Stimulated activated CD4-positive, alpha-beta T cell treated with anti-CD3 and anti-CD28 coated beads, Interleukin-2, amount 100 ng/mL, for 24 hours (primary cell): ENCODE measurements around the gene NBPF1.
A peak's percentile ranks its signal among the peaks of the same experiment; 100 is the strongest.
"Not testable (repeated sequence)": the region's sequence is repeated elsewhere in the genome, so short reads cannot be mapped to it uniquely, and the experiment has no call there.

Source experiments
- DNase-seq, 2 donors: peaks; one replicate each; pipeline ENCODE4 v3.0.0-alpha.2; 2020

The NBPF1 gene

GRCh38 chr1:16621681-16622315 lies 8.4 kb upstream of the NBPF1 start:
- not testable (repeated sequence) for DNase-seq

GRCh38 chr1:16621300-16621658 lies 7.9 kb upstream of the NBPF1 start:
- DNase-seq, result no peak

- DNase-seq, result peak in 1 of 2 donors; percentile 16
Measured at GRCh38 chr1:16619803-16620501, 6.6 kb upstream of the NBPF1 start.

- DNase-seq, result peak in 1 of 2 donors; percentile 19
Measured at GRCh38 chr1:16618719-16619118, 5.4 kb upstream of the NBPF1 start.

- DNase-seq, result peak in 1 of 2 donors; percentile 17
Measured at GRCh38 chr1:16617778-16618580, 4.6 kb upstream of the NBPF1 start.

GRCh38 chr1:16617114-16617631 lies 3.8 kb upstream of the NBPF1 start:
- peak in 1 of 2 donors; percentile 17 for DNase-seq

GRCh38 chr1:16615253-16616252 lies 2.2 kb upstream of the NBPF1 start:
- peak in 1 of 2 donors; percentile 17 for DNase-seq

GRCh38 chr1:16614361-16615252 lies 1.2 kb upstream of the NBPF1 start:
- peak in 1 of 2 donors; percentile 18 for DNase-seq

GRCh38 chr1:16612332-16613172 lies 812 bp downstream of the NBPF1 start:
- peak; percentile 38 to 54 for DNase-seq

- peak in 1 of 2 donors; percentile 16 for DNase-seq
Measured at GRCh38 chr1:16611981-16612331, 1.4 kb downstream of the NBPF1 start.

- peak in 1 of 2 donors; percentile 15 for DNase-seq
Measured at GRCh38 chr1:16611164-16611563, 2.2 kb downstream of the NBPF1 start.

GRCh38 chr1:16610553-16610952 lies 2.8 kb downstream of the NBPF1 start:
- DNase-seq, result peak in 1 of 2 donors; percentile 11

GRCh38 chr1:16609761-16610160 lies 3.6 kb downstream of the NBPF1 start:
- peak in 1 of 2 donors; percentile 15 for DNase-seq

GRCh38 chr1:16608838-16609560 lies 4.4 kb downstream of the NBPF1 start:
- DNase-seq, result peak in 1 of 2 donors; percentile 15

- peak in 1 of 2 donors; percentile 18 for DNase-seq
Measured at GRCh38 chr1:16607853-16608815, 5.2 kb downstream of the NBPF1 start.

- DNase-seq, result no peak
Measured at GRCh38 chr1:16607433-16607851, 5.9 kb downstream of the NBPF1 start.

GRCh38 chr1:16606666-16607432 lies 6.5 kb downstream of the NBPF1 start:
- DNase-seq, result peak in 1 of 2 donors; percentile 14
